IMR-90 (cell line): ENCODE measurements around the gene FN1. TPM values are rescaled to one million over a fixed set of nuclear protein-coding genes. Genes with fewer than 3 reads are reported as not detected.

Experiments
- ATAC-seq: fragments of 200-7000 bp; cut with Tn5 transposase; 2 replicates; pipeline ENCODE4 v1.9.1; 2020; ENCODE audit warnings: low read depth, mild to moderate bottlenecking, moderate library complexity
- BruUV-seq: library from RNA; stranded (reverse); fragments of 400-500 nt; replicated peaks from 2 replicates; lab custom pipeline; 2021; lab: Mats Ljungman, UMichigan
- CTCF ChIA-PET: fragments of 300-600 bp; formaldehyde crosslinking; extraction: SDS; loops from one replicate; lab custom pipeline; 2021; ENCODE audit warnings: antibody characterized with exemption; lab: Yijun Ruan, JAX
- POLR2A ChIA-PET: fragments of 300-600 bp; sonication (Branson Sonifier 250); formaldehyde crosslinking; loops from one replicate; lab custom pipeline; 2022; ENCODE audit warnings: antibody characterized with exemption; ENCODE audit not compliant: unreplicated experiment; lab: Charles Lee
- DNase-seq: peaks from one replicate; pipeline ENCODE4 v3.0.0; 2013
- H2AFZ ChIP-seq: replicated peaks from 2 replicates; pipeline ENCODE3; 2013; ENCODE audit warnings: low read length, mild to moderate bottlenecking; ENCODE audit not compliant: poor library complexity
- H2AK5ac ChIP-seq: 2 replicates; pipeline ENCODE4 v1.6.1; 2013; ENCODE audit warnings: low read depth, low read length, inconsistent platforms
- H2AK9ac ChIP-seq: replicated peaks from 2 replicates; pipeline ENCODE3; 2013; ENCODE audit warnings: mild to moderate bottlenecking, low read depth, low read length, moderate library complexity; ENCODE audit not compliant: poor library complexity
- H2BK120ac ChIP-seq: 2 replicates; pipeline ENCODE4 v1.6.1; 2013; ENCODE audit warnings: low read depth, low read length, inconsistent platforms
- H2BK15ac ChIP-seq: 3 replicates; pipeline ENCODE4 v1.6.1; 2013; ENCODE audit warnings: low read depth, low read length, inconsistent platforms
- H2BK20ac ChIP-seq: 2 replicates; pipeline ENCODE4 v1.6.1; 2013; ENCODE audit warnings: low read depth, mild to moderate bottlenecking, inconsistent platforms, low read length, moderate library complexity
- H2BK5ac ChIP-seq: 2 replicates; pipeline ENCODE4 v1.6.1; 2013; ENCODE audit warnings: mild to moderate bottlenecking, low read depth, low read length, inconsistent platforms; ENCODE audit not compliant: poor library complexity, severe bottlenecking
- H3K14ac ChIP-seq: replicated peaks from 2 replicates; pipeline ENCODE4 v1.6.1; 2013; ENCODE audit warnings: low read depth, low read length, inconsistent platforms
- H3K18ac ChIP-seq: 2 replicates; pipeline ENCODE4 v1.6.1; 2013; ENCODE audit warnings: low read depth, low read length, control low read depth
- H3K23ac ChIP-seq: 2 replicates; pipeline ENCODE4 v1.6.1; 2013; ENCODE audit warnings: low read depth, low read length, inconsistent platforms
- H3K27ac ChIP-seq: 2 replicates; pipeline ENCODE4 v1.5.1; 2013; ENCODE audit warnings: mild to moderate bottlenecking, control low read depth, low read length; ENCODE audit not compliant: insufficient read depth
- H3K27me3 ChIP-seq: 2 replicates; pipeline ENCODE4 v1.6.1; 2013; ENCODE audit warnings: low read length; ENCODE audit not compliant: control insufficient read depth, insufficient read depth
- H3K36me3 ChIP-seq: 2 replicates; pipeline ENCODE4 v1.6.1; 2013; ENCODE audit warnings: low read length, mixed read lengths; ENCODE audit not compliant: control insufficient read depth, insufficient read depth
- H3K4ac ChIP-seq: 2 replicates; pipeline ENCODE4 v1.6.1; 2013; ENCODE audit warnings: low read depth, low read length, inconsistent platforms
- H3K4me1 ChIP-seq: 2 replicates; pipeline ENCODE4 v1.6.1; 2013; ENCODE audit warnings: low read length, mixed read lengths; ENCODE audit not compliant: control insufficient read depth, insufficient read depth
- H3K4me2 ChIP-seq: 2 replicates; pipeline ENCODE4 v1.6.1; 2013; ENCODE audit warnings: low read depth, mild to moderate bottlenecking, control low read depth, low read length, moderate library complexity
- H3K4me3 ChIP-seq: 2 replicates; pipeline ENCODE4 v1.5.1; 2013; ENCODE audit warnings: low read depth, mild to moderate bottlenecking, control low read depth, low read length, moderate library complexity; ENCODE audit not compliant: insufficient read depth
- H3K56ac ChIP-seq: 2 replicates; pipeline ENCODE4 v1.6.1; 2013; ENCODE audit warnings: low read length, inconsistent platforms; ENCODE audit not compliant: insufficient read depth; ENCODE audit errors: extremely low read depth
- H3K79me1 ChIP-seq, 2 experiments: 2 replicates each; pipeline ENCODE4 v1.6.1; 2013; ENCODE audit warnings: low read length in 2 of 2, inconsistent platforms in 1 of 2, low read depth in 1 of 2
- H3K9ac ChIP-seq: 2 replicates; pipeline ENCODE4 v1.6.1; 2013; ENCODE audit warnings: low read depth, low read length, control low read depth
- H3K9me1 ChIP-seq: 2 replicates; pipeline ENCODE4 v1.6.1; 2013; ENCODE audit warnings: low read length, inconsistent platforms; ENCODE audit not compliant: insufficient read depth
- H3K9me3 ChIP-seq: 2 replicates; pipeline ENCODE4 v1.6.1; 2013; ENCODE audit warnings: low read length; ENCODE audit not compliant: control insufficient read depth, insufficient read depth
- H4K20me1 ChIP-seq: 2 replicates; pipeline ENCODE4 v1.6.1; 2013; ENCODE audit warnings: low read length, inconsistent platforms; ENCODE audit not compliant: insufficient read depth
- H4K5ac ChIP-seq: 2 replicates; pipeline ENCODE4 v1.6.1; 2013; ENCODE audit warnings: mild to moderate bottlenecking, low read depth, low read length, control low read depth
- H4K8ac ChIP-seq, 2 experiments: 2 replicates each; pipeline ENCODE4 v1.6.1; 2013; ENCODE audit warnings: low read depth in 2 of 2, low read length in 2 of 2, control low read depth in 1 of 2, inconsistent platforms in 1 of 2
- H4K91ac ChIP-seq: 2 replicates; pipeline ENCODE4 v1.6.1; 2013; ENCODE audit warnings: low read depth, low read length, inconsistent platforms; ENCODE audit not compliant: insufficient read depth
- BHLHE40 ChIP-seq: fragments of 150-350 bp; IDR thresholded peaks from 2 replicates; pipeline ENCODE4 v1.6.1; 2016; ENCODE audit warnings: mild to moderate bottlenecking, low read depth, low read length
- POLR2A ChIP-seq: IDR thresholded peaks from 2 replicates; pipeline ENCODE4 v1.6.1; 2012; ENCODE audit warnings: mild to moderate bottlenecking, low read depth, low read length
- RAD21 ChIP-seq: IDR thresholded peaks from 2 replicates; pipeline ENCODE4 v1.6.1; 2012; ENCODE audit warnings: low read length, improper control_type of control experiment
- RCOR1 ChIP-seq: IDR thresholded peaks from 2 replicates; pipeline ENCODE4 v1.6.1; 2012; ENCODE audit warnings: mild to moderate bottlenecking, low read length, improper control_type of control experiment; ENCODE audit not compliant: insufficient replicate concordance
- WGBS, 2 experiments: methylation state at CpG; one replicate each; pipeline versions ENCODE4 v1.1.5 to v1.1.7; 2013; ENCODE audit warnings: missing lambda C conversion rate in 2 of 2; ENCODE audit not compliant: insufficient read length in 1 of 2; ENCODE audit errors: extremely low coverage in 2 of 2; 5-methylcytosine and 5-hydroxymethylcytosine counted together
- dilution Hi-C: fragments of 300-500 bp; cut with HindIII; formaldehyde crosslinking; loops from one replicate; pipeline ENCODE4 v1.14.3; 2018; ENCODE audit warnings: low sequenced_read_pairs; ENCODE audit not compliant: unreplicated experiment
- in situ Hi-C: fragments of 300-500 bp; cut with MboI; formaldehyde crosslinking; loops from 3 replicates; pipeline ENCODE4 v1.14.3; 2019; ENCODE audit warnings: low sequenced_read_pairs, inconsistent platforms, mixed read lengths
- intact Hi-C: fragments of 100-400 bp; cut with micrococcal nuclease; formaldehyde crosslinking; loops from 2 replicates; pipeline ENCODE4 v1.10.0; 2022
- polyA plus RNA-seq, 3 experiments: library from polyadenylated mRNA; depleted of rRNA; stranded (reverse); fragments of >200 nt; gene quantifications; 2 replicates each; pipeline ENCODE4 v1.2.3, GENCODE V29; 2012; ENCODE audit warnings: low replicate concordance in 1 of 3
- total RNA-seq: library from RNA; depleted of rRNA; stranded (reverse); fragments of >200 nt; gene quantifications from 2 replicates; pipeline ENCODE4 v1.2.3, GENCODE V29; 2012
- TF ChIP-seq, protein P1 (sequence below): fragments of 150-350 bp; IDR thresholded peaks from 2 replicates; pipeline ENCODE4 v1.6.1; 2017; ENCODE audit warnings: mild to moderate bottlenecking, antibody characterized with exemption, low read length, low read depth

FN1 gene
- total and polyA plus RNA-seq, 2 of the 4 experiments (the other 2 are of a cell fraction), result 8,243 to 13,004 TPM

DNA sequence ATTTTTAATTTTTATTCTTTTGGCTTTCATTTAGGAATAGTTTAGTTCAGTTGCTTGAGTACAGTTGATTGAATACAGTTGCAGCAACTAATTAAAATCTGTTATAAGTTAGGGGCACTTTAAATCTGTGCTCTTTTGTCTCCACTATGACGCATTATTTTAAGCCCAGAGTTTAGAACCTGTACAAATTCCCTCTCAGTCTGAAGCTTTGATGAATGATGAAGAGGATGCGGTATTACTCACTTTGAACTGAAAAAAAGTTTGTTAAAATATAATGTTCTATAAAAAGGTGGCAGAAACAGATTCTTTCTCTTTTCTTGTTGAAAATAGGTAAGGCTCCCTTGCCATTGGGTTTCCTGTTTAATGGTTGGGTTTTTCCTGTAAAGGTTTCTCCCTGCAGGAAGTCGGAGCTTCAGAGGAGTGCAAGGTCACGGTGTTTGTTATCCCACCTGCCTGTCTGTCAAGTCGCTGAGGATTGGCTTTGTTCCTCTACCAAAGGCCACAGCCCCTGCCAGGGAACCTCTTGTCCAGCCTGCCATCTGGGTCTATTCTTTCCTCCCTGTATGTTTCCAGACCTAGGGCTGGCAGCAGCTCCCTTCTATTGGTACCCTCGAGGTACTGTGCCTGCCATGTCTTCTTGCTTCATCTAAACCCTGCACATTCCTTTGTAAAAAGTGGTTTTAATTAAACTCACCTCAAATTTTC lies 43.8 kb upstream of the FN1 start:
- TF ChIP-seq POLR2A (no peak), BHLHE40 (no peak), RCOR1 (no peak), RAD21 (no peak)
- TF ChIP-seq, protein P1, sequence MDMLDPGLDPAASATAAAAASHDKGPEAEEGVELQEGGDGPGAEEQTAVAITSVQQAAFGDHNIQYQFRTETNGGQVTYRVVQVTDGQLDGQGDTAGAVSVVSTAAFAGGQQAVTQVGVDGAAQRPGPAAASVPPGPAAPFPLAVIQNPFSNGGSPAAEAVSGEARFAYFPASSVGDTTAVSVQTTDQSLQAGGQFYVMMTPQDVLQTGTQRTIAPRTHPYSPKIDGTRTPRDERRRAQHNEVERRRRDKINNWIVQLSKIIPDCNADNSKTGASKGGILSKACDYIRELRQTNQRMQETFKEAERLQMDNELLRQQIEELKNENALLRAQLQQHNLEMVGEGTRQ, result no peak
- H2AK5ac ChIP-seq, result no peak overlapping the region
- in situ Hi-C loops (no loop called here), intact Hi-C loops (no loop called here), dilution Hi-C loops (no loop called here)
- no peaks in the 10 kb centered on the region for H3K36me3 ChIP-seq
- CTCF ChIA-PET, result no interaction called here
- no peak overlapping the region for H4K91ac ChIP-seq
- peaks cover 1% of the 10 kb centered on the region; the same call in 1 of the 2 replicates for H3K4me1 ChIP-seq
- no peak overlapping the region for H3K14ac ChIP-seq
- no TSS peak for BruUV-seq
- H3K9me1 ChIP-seq, result no peaks in the 10 kb centered on the region
- no peak overlapping the region for H2AFZ ChIP-seq
- no peak overlapping the region for H3K4me3 ChIP-seq
- H2BK5ac ChIP-seq, result no peak overlapping the region
- H3K56ac ChIP-seq, result no peak overlapping the region
- H3K4ac ChIP-seq, result no peak overlapping the region
- H3K27me3 ChIP-seq, result no peaks in the 10 kb centered on the region
- no peak overlapping the region for H3K27ac ChIP-seq
- H3K9ac ChIP-seq, result no peak overlapping the region
- no peaks in the 10 kb centered on the region for H3K79me1 ChIP-seq
- H2BK120ac ChIP-seq, result no peak overlapping the region
- H4K8ac ChIP-seq, result no peak overlapping the region
- no peaks in the 10 kb centered on the region for H3K9me3 ChIP-seq
- H4K20me1 ChIP-seq, result no peaks in the 10 kb centered on the region
- WGBS, 2 experiments, result 30% methylated on average over 2 of the region's 6 CpGs; no CpG with 5 or more reads in 1 of the 2 experiments
- DNase-seq, result no peak
- no peak overlapping the region; the same call in 1 of the 2 replicates for H4K5ac ChIP-seq
- no peak overlapping the region for H3K18ac ChIP-seq
- no peak overlapping the region for H3K4me2 ChIP-seq
- no peak overlapping the region for H2BK20ac ChIP-seq
- H3K23ac ChIP-seq, result no peak overlapping the region
- no peak overlapping the region for H2AK9ac ChIP-seq
- no peak for ATAC-seq
- POLR2A ChIA-PET, result no interaction called here
- no peak overlapping the region for H2BK15ac ChIP-seq
